Heart left ventricle (tissue), 13 donors: ENCODE data around the gene TAGAP.

Experiments
- CTCF ChIP-seq, 12 donors: fragments of 200-600 bp; sonication (generic) in 4 of 12; IDR thresholded peaks; one replicate each; pipeline versions ENCODE4 v1.5.0 to v1.8.0; 2018 to 2022; ENCODE audit warnings: antibody characterized with exemption in 12 of 12, mild to moderate bottlenecking in 5 of 12
- POLR2A ChIP-seq, 2 donors: fragments of 450-650 bp; IDR thresholded peaks; one replicate each; pipeline ENCODE4 v1.6.1; 2017; ENCODE audit warnings: antibody characterized with exemption in 2 of 2, mild to moderate bottlenecking in 2 of 2, moderate library complexity in 2 of 2
- donor health status: ischemic (EF 13 %, LVEDD 7.1; RV severe dilation, severe dysfunction).
- donor health status: DM: no; HTN: yes; CAD: no.
- donor health status: DM: no; HTN: no; CAD: no.
- donor health status: ischemic (EF 25% LVEDD 6.9; RV normal size, moderate dysfunction).
- donor health status: ischemic (EF 25% LVEDD 5.7; RV mildly dilated, moderate dysfunction).
- donor health status: ischemic (EF 35%, LVEDD 5.7; RV mildly dilated, moderate dysfunction).
- donor health status: nonischemic (EF 11% LVEDD 7.7; RV severe dilation, severe dysfunction).
- donor health status: DM: yes; HTN: yes; CAD: no.
- donor health status: PGD.
- donor health status: ischemic (EF 29% LVEDD 5.4; RV normal size, mild dysfunction).
- donor health status: nonischemic (EF 23%, LVEDD 6.1; RV moderate dilation, normal function).

DNA sequence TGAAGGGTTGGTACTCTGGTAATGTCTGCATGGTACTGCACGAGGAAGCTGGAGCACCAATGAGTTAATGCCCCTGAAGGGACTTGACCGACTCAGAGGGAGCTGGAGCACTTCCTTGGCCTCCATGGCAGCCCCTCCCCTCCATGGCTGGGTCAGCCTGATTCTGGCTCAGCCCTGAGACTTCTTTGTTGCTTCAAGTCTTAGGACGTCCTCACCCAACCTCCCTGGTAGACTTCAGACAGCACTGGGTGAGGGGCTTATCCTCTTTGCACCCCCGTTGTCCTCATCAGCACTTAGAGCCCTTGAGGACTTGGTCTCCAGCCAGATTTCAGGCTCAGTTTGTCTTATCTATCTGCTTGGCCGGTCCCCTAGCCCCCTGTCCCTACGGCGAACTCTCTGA lies 16.4 kb upstream of the TAGAP start:
- TF ChIP-seq CTCF (IDR thresholded peaks at IDR 0.05) (no peak), POLR2A (IDR thresholded peaks at IDR 0.05) (no peak)
